HL-60/S4 (cell line): ENCODE measurements around the gene RUFY1.
"Not testable (repeated sequence)": the region's sequence is repeated elsewhere in the genome, so short reads cannot be mapped to it uniquely, and the experiment has no call there.

Source experiments
- in situ Hi-C: fragments of 300-500 bp; cut with MboI; formaldehyde crosslinking; loops from 2 replicates; pipeline ENCODE4 v1.14.3; 2022; ENCODE audit warnings: low sequenced_read_pairs

RUFY1 gene

GRCh38 chr5:179620703-179621350 lies 70.5 kb downstream of the RUFY1 start:
- in situ Hi-C loops = no loop called here

- in situ Hi-C loops = no loop called here
Measured at GRCh38 chr5:179621551-179622214, 71.3 kb downstream of the RUFY1 start.

GRCh38 chr5:179623003-179623905 lies 72.9 kb downstream of the RUFY1 start, which contains the start of gene HNRNPH1:
Gene HNRNPH1, minus strand, starts transcription at chr5:179623671. Its CDS starts 538 bp downstream, at chr5:179623133.
- in situ Hi-C loops = no loop called here

- in situ Hi-C loops = no loop called here
Measured at GRCh38 chr5:179623906-179624741, 73.8 kb downstream of the RUFY1 start.

GRCh38 chr5:179624841-179625271 lies 74.5 kb downstream of the RUFY1 start:
- in situ Hi-C loops = no loop called here

GRCh38 chr5:179633501-179634369 lies 83.4 kb downstream of the RUFY1 start:
- in situ Hi-C loops = not testable (repeated sequence)

GRCh38 chr5:179634370-179635172 lies 84.2 kb downstream of the RUFY1 start:
- in situ Hi-C loops = not testable (repeated sequence)

GRCh38 chr5:179639296-179639695 lies 88.9 kb downstream of the RUFY1 start:
- in situ Hi-C loops = not testable (repeated sequence)

GRCh38 chr5:179641745-179642144 lies 91.4 kb downstream of the RUFY1 start:
- in situ Hi-C loops = not testable (repeated sequence)

GRCh38 chr5:179642626-179643025 lies 92.3 kb downstream of the RUFY1 start:
- in situ Hi-C loops = not testable (repeated sequence)

GRCh38 chr5:179643141-179643920 lies 93.0 kb downstream of the RUFY1 start:
- in situ Hi-C loops = not testable (repeated sequence)

- in situ Hi-C loops = not testable (repeated sequence)
Measured at GRCh38 chr5:179644766-179645165, 94.4 kb downstream of the RUFY1 start.

- in situ Hi-C loops = no loop called here
Measured at GRCh38 chr5:179648410-179648809, 98.1 kb downstream of the RUFY1 start.

GRCh38 chr5:179649166-179649703 lies 98.9 kb downstream of the RUFY1 start:
- in situ Hi-C loops = not testable (repeated sequence)

GRCh38 chr5:179650245-179650644 lies 99.9 kb downstream of the RUFY1 start:
- in situ Hi-C loops = not testable (repeated sequence)

- in situ Hi-C loops = not testable (repeated sequence)
Measured at GRCh38 chr5:179653135-179653534, 102.8 kb downstream of the RUFY1 start.

- in situ Hi-C loops = not testable (repeated sequence)
Measured at GRCh38 chr5:179657302-179658178, 107.2 kb downstream of the RUFY1 start.
